Stimulated activated CD4-positive, alpha-beta T cell treated with anti-CD3 and anti-CD28 coated beads, Interleukin-4, amount 100 ng/mL, for 1 hour (primary cell): ENCODE measurements around the gene AASDH.
"Not testable (repeated sequence)": the region's sequence is repeated elsewhere in the genome, so short reads cannot be mapped to it uniquely, and the experiment has no call there.

ENCODE experiments used
- DNase-seq: peaks from one replicate; pipeline ENCODE4 v3.0.0-alpha.2; 2020

Gene AASDH

GRCh38 chr4:56388306-56388705 lies 1.0 kb upstream of the AASDH start:
- DNase-seq: no peak

GRCh38 chr4:56386091-56386490 lies 1.2 kb downstream of the AASDH start:
- DNase-seq: no peak

- no peak for DNase-seq
Observed at GRCh38 chr4:56375458-56375857, 11.8 kb downstream of the AASDH start.

DNA sequence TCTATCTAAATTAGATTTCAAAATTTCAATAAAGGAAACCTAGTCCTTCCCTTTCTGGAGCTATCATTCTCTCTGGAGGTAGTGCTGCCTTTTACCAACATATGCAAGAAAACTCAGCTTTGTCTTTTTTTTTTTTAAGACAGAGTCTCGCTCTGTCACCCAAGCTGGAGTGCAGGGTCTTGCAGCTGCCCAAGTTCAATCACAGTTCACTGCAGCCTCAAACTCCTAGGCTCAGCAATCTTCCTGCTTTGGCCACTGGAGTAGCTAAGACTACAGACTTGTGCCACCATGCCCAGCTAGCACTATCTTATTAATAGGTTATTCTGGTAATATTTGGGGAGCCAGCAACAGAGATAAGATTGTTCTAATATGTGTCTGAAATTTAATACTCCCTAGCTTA lies 12.3 kb downstream of the AASDH start:
- no peak for DNase-seq

- no peak for DNase-seq
Observed at GRCh38 chr4:56372774-56373173, 14.5 kb downstream of the AASDH start.

DNA sequence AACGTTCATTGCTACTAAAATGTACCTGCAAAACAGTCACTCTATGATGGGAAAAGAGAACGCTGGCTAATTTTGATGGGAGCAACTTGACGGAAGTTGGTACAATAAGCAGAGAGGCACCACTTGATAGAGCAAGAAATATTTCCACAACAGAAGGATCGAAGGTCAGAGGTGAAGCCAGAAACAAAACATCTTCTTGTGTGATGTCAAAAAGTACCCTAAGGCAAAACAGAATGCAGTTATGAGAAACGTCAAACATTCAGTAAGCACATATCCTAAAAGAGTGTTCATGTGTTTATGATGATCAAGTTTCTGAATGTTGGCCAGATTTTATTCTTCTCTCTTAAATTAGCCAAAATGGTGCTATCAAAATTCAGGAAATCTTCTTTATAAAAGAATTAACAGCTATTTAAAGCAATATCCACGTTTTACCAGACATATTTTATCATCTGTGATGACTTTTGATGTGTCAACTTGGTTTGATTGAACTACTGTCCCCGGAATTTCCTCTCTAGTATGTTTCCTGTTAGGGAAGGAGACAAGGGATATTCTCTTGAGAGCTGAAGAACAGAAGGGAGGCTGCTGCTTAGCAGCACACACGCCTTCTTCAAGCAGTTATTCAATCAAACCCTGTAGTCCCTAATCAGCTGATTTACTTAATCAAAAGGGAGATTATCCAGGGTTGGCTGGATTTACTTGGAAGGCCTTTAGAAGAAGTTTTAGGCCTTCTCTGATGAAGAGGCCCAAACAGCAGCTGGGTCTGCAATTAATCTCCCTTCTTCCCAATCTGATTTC lies 15.7 kb downstream of the AASDH start:
- DNase-seq: no peak

GRCh38 chr4:56370377-56370776 lies 16.9 kb downstream of the AASDH start:
- no peak for DNase-seq

DNA sequence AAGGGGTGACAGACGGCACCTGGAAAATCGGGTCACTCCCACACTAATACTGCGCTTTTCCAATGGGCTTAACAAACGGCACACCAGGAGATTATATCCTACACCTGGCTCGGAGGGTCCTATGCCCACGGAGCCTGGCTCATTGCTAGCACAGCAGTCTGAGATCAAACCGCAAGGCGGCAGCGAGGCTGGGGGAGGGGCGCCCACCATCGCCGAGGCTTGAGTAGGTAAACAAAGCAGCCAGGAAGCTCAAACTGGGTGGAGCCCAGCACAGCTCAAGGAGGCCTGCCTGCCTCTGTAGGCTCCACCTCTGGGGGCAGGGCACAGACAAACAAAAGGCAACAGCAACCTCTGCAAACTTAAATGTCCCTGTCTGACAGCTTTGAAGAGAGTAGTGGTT lies 24.3 kb downstream of the AASDH start:
- not testable (repeated sequence) for DNase-seq

- no peak for DNase-seq
Observed at GRCh38 chr4:56360071-56360470, 27.2 kb downstream of the AASDH start.

GRCh38 chr4:56356650-56357049 lies 30.6 kb downstream of the AASDH start:
- no peak for DNase-seq

DNA sequence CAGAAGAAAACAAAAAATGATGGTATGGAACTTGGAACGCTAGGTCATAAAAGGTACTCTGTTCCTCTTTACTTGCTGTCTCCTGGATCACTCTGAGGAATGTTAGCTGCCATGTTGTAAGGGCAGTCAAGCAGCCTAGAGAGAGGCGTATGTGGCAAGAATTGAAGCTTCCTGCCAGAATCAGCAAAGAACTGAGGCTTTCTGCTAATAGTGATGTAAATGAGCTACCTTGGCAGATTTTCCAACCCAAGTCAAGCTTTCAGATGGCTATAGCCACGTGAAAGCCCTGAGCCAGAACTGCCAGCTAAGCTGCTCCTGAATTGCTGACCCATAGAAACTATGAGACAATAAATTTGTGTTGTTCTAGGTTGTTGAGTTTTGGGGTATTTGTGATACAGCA lies 38.7 kb downstream of the AASDH start:
- DNase-seq: no peak

DNA sequence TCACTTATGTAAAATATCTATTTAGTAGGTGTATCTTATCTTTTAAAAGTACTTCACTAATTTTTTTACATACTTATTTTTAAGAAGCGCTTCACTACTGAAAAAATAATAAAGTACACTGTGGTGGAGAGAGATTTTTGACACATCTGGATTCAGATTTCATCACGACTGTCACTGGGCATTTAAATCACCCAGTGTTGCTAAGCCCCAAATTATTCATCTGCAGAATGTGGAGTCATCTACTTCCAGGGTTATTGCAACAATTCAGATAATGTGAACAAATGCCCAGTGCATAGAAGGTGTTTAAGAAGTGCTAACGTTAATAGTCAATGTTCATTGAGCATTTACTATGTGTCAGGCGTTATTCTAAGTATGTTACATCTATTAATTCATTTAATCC lies 41.8 kb downstream of the AASDH start:
- DNase-seq: no peak

GRCh38 chr4:56342746-56343145 lies 44.5 kb downstream of the AASDH start:
- no peak for DNase-seq

DNA sequence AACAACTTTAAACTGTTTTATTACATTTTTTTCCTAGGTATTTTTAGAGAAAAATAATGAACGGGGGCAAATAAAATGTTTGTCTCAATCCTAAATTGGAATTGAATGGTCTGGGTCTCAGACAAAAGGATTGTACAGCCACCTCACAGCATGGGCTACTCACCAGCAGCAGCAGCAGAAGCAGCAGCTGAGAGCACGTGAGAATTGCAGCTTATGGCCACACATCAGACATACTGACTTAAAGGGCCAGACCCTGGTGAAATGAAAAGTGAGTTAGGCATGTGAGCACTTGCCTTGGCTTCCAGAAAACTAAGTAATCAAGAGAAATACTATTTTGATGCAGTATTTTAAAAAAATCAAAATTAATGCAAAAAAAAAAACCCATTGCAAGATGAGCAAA lies 56.6 kb downstream of the AASDH start:
- DNase-seq: no peak

- DNase-seq: no peak
Observed at GRCh38 chr4:56326363-56326762, 60.9 kb downstream of the AASDH start.

DNA sequence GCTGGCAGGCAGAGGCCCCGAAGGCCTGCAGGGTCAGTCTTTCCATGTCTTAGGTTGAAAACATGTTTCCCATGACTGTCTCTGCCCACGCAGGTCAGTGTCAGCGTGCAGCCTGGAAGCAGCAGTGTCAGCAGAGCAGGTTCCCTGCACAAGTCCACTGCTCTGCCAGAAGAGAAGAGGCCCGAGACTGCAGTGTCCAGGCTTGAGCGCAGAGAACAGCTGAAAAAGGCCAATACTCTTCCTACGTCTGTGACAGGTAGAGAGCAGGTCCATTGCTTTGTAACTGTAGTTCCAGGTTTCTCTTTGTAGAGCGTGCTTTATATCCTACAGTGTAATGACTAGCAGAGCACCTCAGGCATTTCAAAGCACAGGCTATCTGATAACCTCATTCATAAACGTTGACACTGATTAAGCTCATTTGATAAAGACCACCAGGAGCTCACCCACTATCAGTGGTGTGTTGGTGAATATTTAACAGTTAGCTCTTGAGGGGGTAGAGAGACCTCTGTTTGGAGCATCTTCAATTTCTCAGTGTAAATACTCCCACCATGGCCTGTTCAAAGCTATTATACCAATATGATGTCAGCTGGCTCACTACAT lies 63.2 kb downstream of the AASDH start:
- no peak for DNase-seq

DNA sequence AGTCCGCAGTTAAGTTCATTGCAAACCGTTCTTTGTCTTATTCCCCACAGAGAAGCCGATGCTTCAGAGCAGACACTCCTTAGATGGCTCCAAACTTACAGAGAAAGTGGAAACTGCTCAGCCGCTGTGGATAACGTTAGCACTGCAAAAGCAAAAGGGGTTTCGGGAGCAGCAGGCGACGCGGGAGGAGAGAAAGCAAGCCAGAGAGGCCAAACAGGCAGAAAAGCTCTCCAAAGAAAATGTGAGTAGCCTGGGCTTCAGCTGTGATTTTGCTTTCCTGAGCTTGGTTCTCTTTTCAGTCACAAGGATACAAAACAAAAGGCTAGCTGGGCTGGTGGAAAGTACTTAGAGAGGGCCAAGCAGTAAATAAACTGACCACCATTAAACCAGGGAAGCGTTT lies 64.0 kb downstream of the AASDH start:
- DNase-seq: no peak

GRCh38 chr4:56321251-56321650 lies 66.0 kb downstream of the AASDH start:
- DNase-seq: no peak

GRCh38 chr4:56320293-56320692 lies 67.0 kb downstream of the AASDH start:
- DNase-seq: no peak

DNA sequence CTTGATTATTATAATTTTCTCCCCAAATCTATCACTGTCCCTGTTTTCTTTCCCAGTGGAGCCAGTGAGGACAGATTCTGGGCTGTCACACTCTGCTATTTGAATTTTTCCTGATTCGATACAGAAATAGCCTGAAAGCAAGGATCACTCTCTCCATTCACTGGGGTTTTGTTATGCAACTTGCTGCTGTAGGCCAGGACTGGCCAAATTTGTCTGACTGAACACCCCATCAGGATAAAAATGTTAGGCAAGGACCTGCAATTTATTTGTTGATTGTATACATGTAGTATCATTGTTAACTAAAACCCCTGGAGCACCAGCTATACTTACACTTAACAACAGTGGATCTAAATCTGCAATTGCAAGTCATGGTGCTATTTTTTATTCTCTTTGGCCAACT lies 68.7 kb downstream of the AASDH start:
- no peak for DNase-seq

GRCh38 chr4:56317749-56318148 lies 69.5 kb downstream of the AASDH start:
- DNase-seq: no peak

DNA sequence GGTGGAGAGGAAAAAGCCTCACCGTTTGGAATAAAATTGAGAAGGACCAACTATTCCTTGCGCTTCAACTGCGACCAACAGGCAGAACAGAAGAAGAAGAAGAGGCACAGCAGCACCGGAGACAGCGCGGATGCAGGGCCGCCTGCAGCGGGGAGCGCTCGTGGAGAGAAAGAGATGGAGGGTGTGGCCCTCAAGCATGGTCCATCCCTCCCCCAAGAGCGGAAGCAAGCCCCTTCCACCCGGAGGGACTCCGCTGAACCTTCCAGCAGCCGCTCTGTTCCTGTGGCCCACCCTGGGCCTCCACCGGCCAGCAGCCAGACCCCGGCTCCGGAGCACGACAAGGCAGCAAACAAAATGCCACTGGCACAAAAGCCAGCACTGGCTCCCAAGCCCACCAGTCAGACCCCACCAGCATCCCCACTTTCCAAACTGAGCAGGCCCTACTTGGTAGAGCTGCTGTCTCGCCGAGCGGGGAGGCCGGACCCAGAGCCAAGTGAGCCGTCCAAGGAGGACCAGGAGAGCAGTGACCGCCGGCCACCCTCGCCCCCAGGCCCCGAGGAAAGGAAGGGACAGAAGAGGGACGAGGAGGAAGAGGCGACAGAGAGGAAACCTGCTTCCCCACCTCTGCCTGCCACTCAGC lies 71.2 kb downstream of the AASDH start:
- DNase-seq: no peak

DNA sequence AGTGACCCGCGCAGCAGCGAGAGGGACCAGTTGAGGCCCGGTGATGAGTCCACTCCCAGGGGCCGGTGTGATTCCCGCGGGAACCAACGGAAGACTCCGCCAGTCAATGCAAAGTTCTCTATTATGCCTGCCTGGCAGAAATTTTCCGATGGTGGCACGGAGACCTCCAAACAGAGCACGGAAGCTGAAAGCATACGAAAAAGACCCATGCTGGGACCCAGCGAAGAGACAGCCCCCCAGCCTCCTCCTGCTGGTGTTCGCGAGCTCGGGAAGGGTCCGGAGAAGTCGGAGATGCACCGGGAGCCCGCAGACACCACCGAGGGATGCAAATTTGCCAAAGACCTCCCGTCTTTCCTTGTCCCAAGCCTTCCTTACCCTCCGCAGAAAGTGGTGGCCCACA lies 71.7 kb downstream of the AASDH start:
- no peak for DNase-seq

DNA sequence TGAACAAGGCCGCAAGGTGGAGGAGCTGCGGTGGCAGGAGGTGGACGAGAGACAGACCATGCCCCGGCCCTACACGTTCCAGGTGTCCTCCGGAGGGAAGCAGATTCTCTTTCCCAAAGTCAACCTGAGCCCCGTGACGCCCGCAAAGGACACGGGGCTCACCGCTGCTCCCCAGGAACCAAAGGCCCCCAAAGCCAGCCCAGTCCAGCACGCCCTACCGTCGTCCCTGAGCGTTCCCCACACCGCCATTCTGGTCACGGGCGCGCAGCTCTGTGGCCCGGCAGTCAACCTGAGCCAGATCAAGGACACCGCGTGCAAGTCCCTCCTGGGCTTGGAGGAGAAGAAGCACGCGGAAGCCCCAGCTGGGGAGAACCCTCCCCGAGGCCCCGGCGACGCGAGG lies 72.2 kb downstream of the AASDH start:
- DNase-seq: no peak
